Measurements from ENCODE around the gene FRMPD2.

- TF ChIP-seq CTCF (IDR thresholded peaks at IDR 0.05 in 4 of 5, conservative IDR thresholded peaks at IDR 0.05 in 1 of 5), result no peak
- no peak for TF ChIP-seq POLR2A (IDR thresholded peaks at IDR 0.05)
Measured at GRCh38 chr10:48184224-48184623, 90.3 kb downstream of the FRMPD2 start.
